GM23338 (cell line): ENCODE data around the gene TUSC7. TPM values are rescaled to one million over a fixed set of nuclear protein-coding genes. Genes with fewer than 3 reads are reported as not detected.

Experiments
- ATAC-seq: fragments of 200-7000 bp; cut with Tn5 transposase; 3 replicates; pipeline ENCODE4 v1.9.1; 2020
- DNase-seq: peaks from one replicate; pipeline ENCODE4 v3.0.0-alpha.2; 2015; ENCODE audit warnings: low spot score
- H2AFZ ChIP-seq: fragments of 200-600 bp; sonication (generic); 2 replicates; pipeline ENCODE4 v1.8.0; 2016; ENCODE audit warnings: antibody characterized with exemption, mild to moderate bottlenecking, moderate library complexity
- H3F3A ChIP-seq: fragments of 200-600 bp; sonication (generic); replicated peaks from 2 replicates; pipeline ENCODE4 v1.8.0; 2017; ENCODE audit warnings: antibody characterized with exemption, mixed run types, low read depth
- H3K27ac ChIP-seq: fragments of 200-600 bp; sonication (generic); 2 replicates; pipeline ENCODE4 v1.6.1; 2016; ENCODE audit warnings: low read depth
- H3K27me3 ChIP-seq: fragments of 200-600 bp; sonication (generic); 2 replicates; pipeline ENCODE4 v1.8.0; 2016; ENCODE audit warnings: mild to moderate bottlenecking, mixed run types, moderate library complexity; ENCODE audit not compliant: insufficient read depth
- H3K36me3 ChIP-seq: fragments of 200-600 bp; sonication (generic); 2 replicates; pipeline ENCODE4 v1.8.0; 2016; ENCODE audit warnings: mild to moderate bottlenecking; ENCODE audit not compliant: insufficient read depth
- H3K4me1 ChIP-seq: fragments of 200-600 bp; sonication (generic); 2 replicates; pipeline ENCODE4 v1.8.0; 2016; ENCODE audit warnings: mild to moderate bottlenecking, moderate library complexity; ENCODE audit not compliant: insufficient read depth
- H3K4me2 ChIP-seq: fragments of 200-600 bp; sonication (generic); 2 replicates; pipeline ENCODE4 v1.7.1; 2017; ENCODE audit warnings: mixed run types
- H3K4me3 ChIP-seq: fragments of 200-600 bp; sonication (generic); 2 replicates; pipeline ENCODE4 v1.6.1; 2016; ENCODE audit warnings: mixed run types
- H3K79me2 ChIP-seq: fragments of 200-600 bp; sonication (generic); replicated peaks from 2 replicates; pipeline ENCODE4 v1.8.0; 2017; ENCODE audit warnings: mild to moderate bottlenecking; ENCODE audit not compliant: insufficient read depth
- H3K9me2 ChIP-seq: fragments of 200-600 bp; sonication (generic); 2 replicates; pipeline ENCODE4 v1.8.0; 2017; ENCODE audit not compliant: insufficient read depth
- H4K20me1 ChIP-seq: fragments of 200-600 bp; sonication (generic); replicated peaks from 2 replicates; pipeline ENCODE4 v1.8.0; 2017; ENCODE audit warnings: mild to moderate bottlenecking; ENCODE audit not compliant: insufficient read depth
- H3K27ac Mint-ChIP-seq: 2 replicates; pipeline ENCODE4 v1.8.0; 2020; ENCODE audit warnings: inconsistent platforms, mild to moderate bottlenecking, moderate library complexity, mixed read lengths
- H3K27me3 Mint-ChIP-seq: 3 replicates; pipeline ENCODE4 v1.8.0; 2022; ENCODE audit warnings: low read depth, mild to moderate bottlenecking, moderate library complexity, mixed read lengths, inconsistent platforms; ENCODE audit not compliant: insufficient read depth, poor library complexity
- H3K36me3 Mint-ChIP-seq: 3 replicates; pipeline ENCODE4 v1.8.0; 2021; ENCODE audit warnings: low read depth, mild to moderate bottlenecking, inconsistent platforms, moderate library complexity, mixed read lengths
- H3K4me1 Mint-ChIP-seq: 3 replicates; pipeline ENCODE4 v1.8.0; 2020; ENCODE audit warnings: mild to moderate bottlenecking, inconsistent platforms, mixed read lengths
- H3K4me3 Mint-ChIP-seq: 3 replicates; pipeline ENCODE4 v1.8.0; 2021; ENCODE audit warnings: moderate library complexity, mild to moderate bottlenecking, inconsistent platforms, mixed read lengths
- H3K9me3 Mint-ChIP-seq: 3 replicates; pipeline ENCODE4 v1.8.0; 2020; ENCODE audit warnings: moderate library complexity, mild to moderate bottlenecking, inconsistent platforms, mixed read lengths
- CREB1 ChIP-seq: fragments of 250-450 bp; sonication (Bioruptor Pico); IDR thresholded peaks from 2 replicates; pipeline ENCODE4 v1.5.0; 2020; ENCODE audit warnings: low read depth, mild to moderate bottlenecking, moderate library complexity
- ETS1 ChIP-seq: IDR thresholded peaks from 2 replicates; pipeline ENCODE4 v1.6.1; 2016; ENCODE audit warnings: antibody characterized with exemption
- EZH2 ChIP-seq: fragments of 200-600 bp; sonication (generic); IDR thresholded peaks from one replicate; pipeline ENCODE4 v1.8.0; 2017; ENCODE audit warnings: antibody characterized with exemption, mild to moderate bottlenecking, low read depth; ENCODE audit not compliant: unreplicated experiment
- EZH2phosphoT487 ChIP-seq: fragments of 200-600 bp; sonication (generic); IDR thresholded peaks from one replicate; pipeline ENCODE4 v1.8.1; 2018; ENCODE audit warnings: antibody characterized with exemption; ENCODE audit not compliant: unreplicated experiment
- JUNB ChIP-seq: IDR thresholded peaks from one replicate; pipeline ENCODE4 v1.6.1; 2016; ENCODE audit warnings: antibody characterized with exemption; ENCODE audit not compliant: unreplicated experiment
- NANOG ChIP-seq: IDR thresholded peaks from 2 replicates; pipeline ENCODE4 v1.6.1; 2016; ENCODE audit warnings: antibody characterized with exemption, borderline replicate concordance
- POLR2AphosphoS5 ChIP-seq: IDR thresholded peaks from 2 replicates; pipeline ENCODE4 v1.6.1; 2016; ENCODE audit warnings: antibody characterized with exemption, low read depth
- ZNF114 ChIP-seq: fragments of 250-450 bp; sonication (Bioruptor Pico); IDR thresholded peaks from 2 replicates; pipeline ENCODE4 v1.5.0; 2020; ENCODE audit warnings: mild to moderate bottlenecking, moderate library complexity
- ZNF331 ChIP-seq: fragments of 250-450 bp; sonication (Bioruptor Pico); IDR thresholded peaks from 2 replicates; pipeline ENCODE4 v1.5.0; 2020; ENCODE audit warnings: low read depth, mild to moderate bottlenecking, moderate library complexity
- ZNF462 ChIP-seq: fragments of 250-450 bp; sonication (Bioruptor Pico); IDR thresholded peaks from 2 replicates; pipeline ENCODE4 v1.5.0; 2020; ENCODE audit warnings: mild to moderate bottlenecking, moderate library complexity
- polyA plus RNA-seq: library from polyadenylated mRNA; unstranded; fragments of >200 nt; fragmentation: Nextera tagmentation; extraction: Ambion mirVana; gene quantifications from 2 replicates; pipeline ENCODE4 v1.2.1, GENCODE V29; 2016
- total RNA-seq: library from RNA; depleted of rRNA; stranded (reverse); fragments of >200 nt; shearing (Covaris generic); gene quantifications from 2 replicates; pipeline ENCODE4 v1.2.3, GENCODE V29; 2014

Gene TUSC7
- total and polyA plus RNA-seq, 2 experiments from 2014 or later = not detected

GRCh38 chr3:116663161-116664110 is 46.1 kb upstream of the TUSC7 start (continued):
- no peak for TF ChIP-seq CREB1 (CRISPR knock-in tag)

- Histone ChIP-seq H3K9me2 (no peaks in the 10 kb centered on the region), H3F3A (no peaks in the 10 kb centered on the region), H3K36me3 (no peaks in the 10 kb centered on the region), H3K79me2 (no peaks in the 10 kb centered on the region), H3K4me2 (no peak overlapping the region), H3K27ac (no peak overlapping the region), H3K27me3 (no peaks in the 10 kb centered on the region), H4K20me1 (no peaks in the 10 kb centered on the region), H3K4me3 (no peak overlapping the region), H3K4me1 (0 out of 2 replicates have a peak, but pooled peaks cover 5% of the 10 kb centered on the region), H2AFZ (no peak overlapping the region)
- TF ChIP-seq POLR2AphosphoS5 (no peak), EZH2 (no peak), CREB1 (CRISPR knock-in tag) (no peak), ZNF331 (no peak)
- Mint-ChIP-seq H3K27ac (no peak overlapping the region), H3K36me3 (no peaks in the 10 kb centered on the region), H3K9me3 (no peaks in the 10 kb centered on the region), H3K27me3 (no peaks in the 10 kb centered on the region), H3K4me1 (peaks cover 16% of the 10 kb centered on the region), H3K4me3 (no peak overlapping the region)
- ATAC-seq (no peak), DNase-seq (no peak)
These were observed 42.3 kb upstream of the TUSC7 start for GRCh38 chr3:116667324-116667723.

- H3K27ac Mint-ChIP-seq = no peak overlapping the region
- no peak overlapping the region for H3K4me3 Mint-ChIP-seq
- Histone ChIP-seq H3K9me2 (no peaks in the 10 kb centered on the region), H3K27me3 (no peaks in the 10 kb centered on the region), H3K27ac (no peak overlapping the region), H3K4me1 (0 out of 2 replicates have a peak, but pooled peaks cover 5% of the 10 kb centered on the region), H3F3A (no peaks in the 10 kb centered on the region), H3K36me3 (no peaks in the 10 kb centered on the region), H3K4me3 (no peak overlapping the region), H3K79me2 (no peaks in the 10 kb centered on the region), H4K20me1 (no peaks in the 10 kb centered on the region), H3K4me2 (no peak overlapping the region), H2AFZ (no peak overlapping the region)
- no peaks in the 10 kb centered on the region for H3K9me3 Mint-ChIP-seq
- H3K27me3 Mint-ChIP-seq = no peaks in the 10 kb centered on the region
- DNase-seq = no peak
- no peak for ATAC-seq
- TF ChIP-seq EZH2 = no peak
- no peak for TF ChIP-seq EZH2phosphoT487
- no peak for TF ChIP-seq NANOG
- no peak for TF ChIP-seq ZNF462
- TF ChIP-seq JUNB = no peak
- TF ChIP-seq ZNF331 = no peak
- TF ChIP-seq ETS1 = no peak
- TF ChIP-seq ZNF114 (CRISPR knock-in tag) = no peak
- no peaks in the 10 kb centered on the region for H3K36me3 Mint-ChIP-seq
- H3K4me1 Mint-ChIP-seq = peaks cover 16% of the 10 kb centered on the region
These were observed 41.8 kb upstream of the TUSC7 start for GRCh38 chr3:116667791-116668190.
